SIG-M5 treated with dmso at 0.1 percent for 504 hours (cell line): ENCODE measurements around the gene FSD1.
A peak's percentile ranks its signal among the peaks of the same experiment; 100 is the strongest.
"Not testable (repeated sequence)": the region's sequence is repeated elsewhere in the genome, so short reads cannot be mapped to it uniquely, and the experiment has no call there.

Experiments used
- DNase-seq: peaks from one replicate; lab custom pipeline; 2025; ENCODE audit not compliant: unreplicated experiment; lab: John Stamatoyannopoulos, UW

Gene FSD1

GRCh38 chr19:4313847-4314490 is 9.6 kb downstream of the FSD1 start:
- DNase-seq: no peak

- DNase-seq: no peak
These were observed 12.6 kb downstream of the FSD1 start for GRCh38 chr19:4316956-4317355.

DNA sequence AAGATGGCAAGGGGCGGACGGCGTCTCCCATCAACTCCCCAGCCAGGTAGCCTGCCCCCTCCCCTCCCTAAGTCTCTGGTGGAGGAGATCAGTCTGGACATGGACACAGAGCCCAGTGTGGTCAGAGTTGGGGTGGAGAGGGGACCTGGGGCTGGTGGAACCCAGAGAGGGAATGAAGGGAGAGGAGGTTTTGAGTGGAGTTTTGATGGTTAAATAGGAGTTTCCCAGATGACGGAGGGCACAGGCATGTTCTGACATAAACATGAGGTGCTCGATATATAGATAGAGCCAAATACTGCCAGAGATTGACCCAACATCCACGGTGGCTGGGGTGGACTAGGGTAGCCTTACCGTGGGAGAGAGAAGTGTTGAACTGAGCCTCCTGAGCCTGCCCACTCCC is 14.1 kb downstream of the FSD1 start:
- DNase-seq: no peak

GRCh38 chr19:4319067-4319718 is 14.8 kb downstream of the FSD1 start:
- DNase-seq: no peak

- no peak for DNase-seq
These were observed 16.0 kb downstream of the FSD1 start for GRCh38 chr19:4320419-4320818.

- no peak for DNase-seq
These were observed 18.7 kb downstream of the FSD1 start for GRCh38 chr19:4322942-4323665.

DNA sequence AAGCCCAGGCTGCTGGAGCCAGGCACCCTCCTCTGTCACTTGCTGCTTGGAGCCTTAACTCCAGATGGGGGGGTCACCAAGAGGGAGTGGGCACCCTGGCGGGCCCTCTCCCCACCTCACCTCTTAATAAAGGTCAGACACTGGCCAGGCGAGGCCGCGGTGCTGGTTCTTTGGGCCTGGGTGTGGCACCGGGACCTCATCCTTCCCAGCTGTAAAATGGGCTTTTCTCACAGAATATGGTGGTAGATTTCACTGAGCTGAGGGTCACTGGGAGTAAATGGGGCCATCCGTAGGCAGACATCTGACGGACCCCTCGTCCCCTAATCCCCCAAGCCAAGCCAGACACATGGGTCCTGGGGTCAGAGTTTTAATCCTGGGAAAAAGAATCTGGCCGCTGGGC is 19.3 kb downstream of the FSD1 start:
- no peak for DNase-seq

DNA sequence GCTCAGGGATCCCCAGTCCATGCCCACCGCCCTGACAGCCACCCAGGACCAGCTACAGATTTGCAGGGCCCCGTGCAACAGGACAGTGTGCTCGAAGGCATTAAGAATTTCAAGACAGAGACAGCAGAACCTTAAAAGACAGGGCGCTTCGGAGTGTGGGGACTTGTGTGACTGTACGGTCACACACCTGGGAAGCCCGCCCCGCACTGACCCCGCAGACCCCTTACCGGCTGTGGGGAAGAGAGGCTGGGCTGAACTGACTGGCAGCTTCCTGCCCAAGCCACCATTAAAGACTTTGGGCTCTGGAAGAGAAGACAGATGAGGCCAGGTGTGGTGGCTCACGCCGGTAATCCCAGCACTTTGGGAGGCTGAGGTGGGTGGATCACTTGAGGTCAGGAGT is 19.8 kb downstream of the FSD1 start:
- no peak for DNase-seq

- no peak for DNase-seq
These were observed 21.9 kb downstream of the FSD1 start for GRCh38 chr19:4326215-4326836.

DNA sequence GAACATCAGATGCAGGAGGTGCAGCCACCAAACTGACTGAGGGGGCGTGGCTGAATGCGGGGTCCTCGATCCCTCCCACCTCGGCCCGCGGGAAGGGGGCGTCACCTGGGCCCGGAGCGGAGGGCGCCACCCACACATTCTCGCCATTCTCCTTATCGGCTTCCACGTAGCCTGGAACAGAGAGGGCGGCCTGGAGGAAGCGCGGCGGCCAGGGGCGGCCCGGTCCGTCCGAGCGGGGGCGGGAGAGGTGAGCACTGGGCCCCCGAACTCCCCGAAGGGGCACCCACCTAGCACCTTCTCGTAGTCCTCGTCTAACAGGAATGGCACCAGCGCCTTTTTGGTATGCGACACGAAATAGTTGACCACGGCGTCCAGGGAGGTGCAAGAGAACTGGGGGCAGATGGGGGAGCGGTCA is 22.4 kb downstream of the FSD1 start:
- DNase-seq: no peak

- DNase-seq: peak; percentile 40
These were observed 23.0 kb downstream of the FSD1 start for GRCh38 chr19:4327252-4327876.

DNA sequence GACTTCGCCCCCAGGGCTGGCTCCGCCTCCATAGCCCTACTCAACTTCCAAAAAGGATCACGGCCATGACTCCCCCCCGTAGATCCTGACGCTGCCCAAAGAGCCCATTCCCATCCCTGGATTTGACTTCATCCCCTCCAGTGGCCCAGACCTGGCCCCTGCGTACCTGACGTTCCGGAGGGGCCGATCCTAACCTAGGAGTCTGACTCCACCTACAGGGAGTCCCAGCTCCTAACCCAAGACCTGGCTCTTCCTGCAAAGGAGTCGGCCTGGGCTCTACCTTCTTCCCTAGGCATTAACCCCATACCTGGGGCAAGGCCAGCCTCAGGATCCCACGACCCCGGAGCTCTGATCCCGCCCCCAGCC is 23.5 kb downstream of the FSD1 start:
- no peak for DNase-seq

DNA sequence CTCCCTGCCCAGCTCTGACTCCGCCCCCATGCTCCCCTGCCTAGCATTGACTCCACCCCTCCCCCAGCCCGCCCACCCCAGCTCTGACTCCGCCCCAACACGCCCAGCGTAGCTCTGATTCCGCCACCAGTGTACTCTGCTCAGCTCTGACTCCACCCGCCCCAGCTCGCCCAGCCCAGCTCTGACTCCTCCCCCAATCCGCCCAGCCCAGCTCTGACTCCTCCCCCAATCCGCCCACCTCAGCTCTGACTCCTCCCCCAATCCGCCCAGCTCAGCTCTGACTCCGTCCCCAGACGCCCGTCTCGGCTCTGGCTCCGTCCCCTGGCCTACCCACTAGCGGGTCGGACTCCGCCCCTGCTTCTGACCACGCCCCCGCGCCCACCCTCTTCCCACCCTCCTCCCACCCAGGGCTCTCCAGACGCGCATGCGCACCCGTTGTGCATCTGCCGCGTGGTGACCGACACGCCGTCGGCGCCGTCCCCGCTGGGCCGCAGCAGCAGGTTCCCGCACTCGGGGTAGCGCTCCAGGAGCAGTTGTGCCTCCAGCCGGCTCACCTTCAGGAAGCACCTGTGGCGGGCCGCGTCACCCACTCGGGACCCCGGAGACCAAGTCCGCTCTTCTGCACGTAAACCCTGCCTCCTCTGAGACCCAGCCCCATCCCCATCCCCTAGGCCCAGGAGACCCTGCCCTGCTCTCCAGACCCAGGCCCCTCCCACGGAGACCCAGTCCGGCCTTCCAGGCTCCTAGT is 24.0 kb downstream of the FSD1 start:
- DNase-seq: peak; percentile 50

DNA sequence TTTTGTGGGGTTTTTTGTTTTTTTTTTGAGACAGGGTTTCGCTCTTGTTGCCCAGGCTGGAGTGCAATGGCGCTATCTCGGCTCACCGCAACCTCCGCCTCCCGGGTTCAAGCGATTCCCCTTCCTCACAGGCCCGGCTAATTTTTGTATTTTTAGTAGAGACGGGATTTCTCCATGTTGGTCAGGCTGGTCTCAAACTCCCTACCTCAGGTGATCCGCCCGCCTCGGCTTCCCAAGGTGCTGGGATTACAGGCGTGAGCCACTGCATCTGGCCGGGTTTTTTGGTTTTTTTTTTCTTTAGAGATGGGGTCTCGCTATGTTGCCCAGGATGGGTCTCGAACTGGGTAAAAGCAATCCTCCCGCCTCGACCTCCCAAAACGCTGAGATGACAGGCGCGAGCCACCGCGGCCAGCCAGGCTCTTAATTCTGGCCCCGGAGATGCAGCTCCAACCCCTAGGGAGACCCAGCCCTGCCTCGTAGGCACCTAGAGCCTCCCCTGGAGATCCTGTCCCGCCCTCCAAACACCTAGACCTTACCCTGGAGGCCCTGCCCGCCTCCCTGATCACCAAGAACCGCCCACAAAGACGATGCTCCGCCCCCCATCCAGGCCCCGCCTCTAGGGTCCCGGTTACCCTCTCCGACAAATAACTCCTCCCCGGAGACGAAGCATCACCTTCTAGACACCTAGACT is 24.7 kb downstream of the FSD1 start:
- DNase-seq: not testable (repeated sequence)

- no peak for DNase-seq
These were observed 25.5 kb downstream of the FSD1 start for GRCh38 chr19:4329858-4330257.

GRCh38 chr19:4334929-4335570 is 30.7 kb downstream of the FSD1 start:
- DNase-seq: no peak

DNA sequence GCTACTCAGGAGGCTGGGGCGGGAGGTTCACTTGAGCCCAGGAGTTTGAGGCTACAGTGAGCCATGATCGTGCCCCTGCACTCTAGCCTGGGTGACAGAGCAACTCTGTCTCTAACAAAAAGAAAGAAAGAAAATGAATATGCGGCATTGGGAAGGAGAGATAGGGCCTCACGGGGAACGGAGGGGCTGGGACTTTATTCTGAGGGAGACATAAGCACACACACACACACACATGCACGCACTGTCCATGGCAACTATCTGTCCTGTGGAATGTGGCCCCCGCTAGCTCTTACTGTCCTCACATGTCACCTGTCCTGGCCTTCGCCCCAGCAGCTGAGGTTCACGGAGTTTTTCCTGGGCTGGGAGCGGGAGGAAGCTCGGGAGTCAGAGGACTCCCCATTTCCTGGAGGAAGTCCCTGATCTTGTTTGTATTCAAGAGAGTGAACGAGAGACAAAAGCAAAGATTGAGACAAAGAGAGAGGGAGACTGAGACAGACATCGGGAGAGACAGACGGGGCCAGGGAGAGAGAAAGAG is 33.6 kb downstream of the FSD1 start:
- DNase-seq: no peak

GRCh38 chr19:4338441-4339355 is 34.3 kb downstream of the FSD1 start, which contains the start of gene STAP2:
Gene STAP2, minus strand, starts transcription at chr19:4338827. Its CDS starts 74 bp downstream, at chr19:4338753.
- peak; percentile 23 for DNase-seq
